ENCODE data around the gene ARHGDIB. TPM values are rescaled to one million over a fixed set of nuclear protein-coding genes. Genes with fewer than 3 reads are reported as not detected.

The ARHGDIB gene
- polyA plus RNA-seq, 3 donors, result 27.0 to 267 (median 154) TPM

DNA sequence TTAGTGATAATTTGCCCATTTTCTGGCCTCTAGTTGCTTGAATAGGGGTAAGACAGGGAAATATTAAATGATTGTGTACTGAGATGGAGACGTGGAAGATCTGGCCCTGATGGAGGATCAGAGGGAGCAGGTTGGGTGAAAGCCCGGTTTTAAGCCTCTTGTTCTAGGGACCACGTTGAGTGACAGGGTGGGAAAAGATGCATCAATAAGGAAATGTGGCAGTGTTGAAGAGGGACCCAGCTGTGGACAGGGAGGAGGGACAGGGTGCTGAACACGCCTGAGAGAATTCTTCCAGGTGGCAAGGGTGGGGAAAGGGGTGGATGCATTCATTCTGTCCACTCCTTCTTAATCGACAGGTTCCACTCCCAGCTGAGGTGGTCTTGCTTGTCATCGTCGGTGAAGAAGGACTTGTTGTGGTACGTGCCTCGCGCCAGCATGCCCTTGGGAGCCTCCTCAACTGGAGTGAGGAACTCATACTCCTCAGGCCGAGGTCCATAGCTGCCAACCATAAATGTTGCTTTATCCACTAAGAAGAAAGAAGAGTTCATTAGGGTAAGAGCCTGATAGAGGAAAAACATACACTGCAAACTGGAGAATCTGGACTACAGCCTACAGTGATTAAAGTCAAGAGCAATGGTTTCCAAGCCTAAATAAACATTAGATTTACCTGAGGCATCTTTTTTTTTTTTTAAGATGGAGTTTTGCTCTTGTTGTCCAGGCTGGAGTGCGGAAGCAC, 19.0 kb downstream of the ARHGDIB start:
- no peak overlapping the region for H3K27ac ChIP-seq (ENCODE audit: low read depth, low read length)
- WGBS, 3 donors, result 74 to 89% (median 88%) methylated on average over 12 of the region's 12 CpGs

GRCh38 chr12:14941369-14941768, 20.0 kb downstream of the ARHGDIB start:
- WGBS, 3 donors, result 93 to 97% (median 97%) methylated on average over 2 of the region's 2 CpGs

DNA sequence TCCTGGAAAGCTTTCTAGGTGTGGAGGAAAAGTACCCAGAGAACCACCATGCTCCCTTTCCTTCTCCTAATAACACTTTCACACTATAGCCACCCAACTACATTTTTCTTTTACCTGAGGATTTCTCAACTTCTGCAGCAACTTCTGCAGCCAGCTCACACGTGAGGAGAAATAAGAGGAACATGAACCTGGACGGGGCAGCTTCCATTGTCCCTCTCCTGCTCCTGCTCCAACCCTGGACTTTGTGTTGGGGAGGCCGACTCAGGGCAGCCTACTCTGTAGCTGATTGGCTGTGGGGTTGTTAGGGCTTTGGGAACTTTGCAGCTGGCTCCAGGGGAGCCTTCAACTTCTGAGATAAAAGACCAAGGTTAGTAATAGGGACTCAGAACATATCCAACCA, 23.1 kb downstream of the ARHGDIB start, which contains the start of gene ERP27:
Gene ERP27 (minus strand): TSS at position 237 of the 400 bp plus-strand sequence. CDS start 29 bp downstream, at position 208.
- 30 to 68% (median 64%) methylated on average over 3 of the region's 3 CpGs for WGBS, 3 donors
- no peak within 1 kb of the TSS for H3K27ac ChIP-seq (ENCODE audit: low read depth, low read length)

More at GRCh38 chr12:14941369-14941768, 20.0 kb downstream of the ARHGDIB start:
- no peak overlapping the region for H3K27ac ChIP-seq (ENCODE audit: low read depth, low read length)

DNA sequence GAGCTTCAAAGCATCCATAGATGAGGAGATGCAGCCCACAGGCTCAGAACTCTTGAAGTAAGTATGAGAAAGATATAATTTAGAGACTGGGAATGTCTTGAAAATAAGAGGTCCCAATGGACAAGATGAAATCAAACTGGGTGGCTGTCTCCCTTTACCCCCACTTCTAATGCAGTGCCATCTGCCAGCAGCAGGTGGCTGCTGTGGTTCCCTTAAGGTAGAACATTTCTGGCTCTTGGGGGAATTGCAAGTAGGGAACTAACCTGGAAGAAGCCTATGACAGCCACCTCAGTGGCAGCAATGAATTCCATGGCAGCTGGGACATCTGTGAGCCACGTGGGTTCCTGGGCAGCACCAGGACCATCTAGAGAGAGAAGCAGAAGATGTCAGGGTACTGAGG, 23.7 kb downstream of the ARHGDIB start:
- WGBS, 3 donors, result 28 to 82% (median 55%) methylated on average over 1 of the region's 1 CpG
- H3K27ac ChIP-seq (ENCODE audit: low read depth, low read length), result no peak overlapping the region

DNA sequence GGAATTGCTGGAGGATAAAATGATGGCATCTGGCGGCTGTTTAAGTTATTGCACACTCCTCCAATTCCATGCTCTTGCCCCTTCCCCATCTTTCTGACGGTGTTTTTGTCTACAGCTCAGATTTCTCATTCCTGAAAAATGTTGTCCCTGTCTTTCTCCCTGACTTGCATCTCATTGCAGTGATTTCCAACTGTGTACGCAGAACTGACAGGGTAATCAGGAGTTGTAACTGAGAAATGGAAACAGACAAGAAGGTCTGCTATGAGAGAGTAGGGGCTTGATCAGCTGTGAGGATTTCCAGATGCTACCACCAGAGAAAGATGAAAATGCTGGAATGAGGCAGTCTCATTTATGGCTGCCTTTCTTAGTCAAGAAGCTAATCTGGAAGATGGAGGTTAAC, 24.4 kb downstream of the ARHGDIB start:
- no peak overlapping the region for H3K27ac ChIP-seq (ENCODE audit: low read depth, low read length)
- WGBS, 3 donors, result 46 to 96% (median 94%) methylated on average over 3 of the region's 3 CpGs

- H3K27ac ChIP-seq (ENCODE audit: low read depth, low read length), result no peak overlapping the region
- 43 to 85% (median 81%) methylated on average over 6 of the region's 6 CpGs for WGBS, 3 donors
These were observed 25.1 kb downstream of the ARHGDIB start for GRCh38 chr12:14936224-14936861.

- WGBS, 3 donors, result 21 to 79% (median 64%) methylated on average over 4 of the region's 4 CpGs
- no peak overlapping the region for H3K27ac ChIP-seq (ENCODE audit: low read depth, low read length)
These were observed 26.4 kb downstream of the ARHGDIB start for GRCh38 chr12:14935031-14935430.

- 52 to 98% (median 96%) methylated on average over 2 of the region's 2 CpGs for WGBS, 3 donors
- H3K27ac ChIP-seq (ENCODE audit: low read depth, low read length), result no peak overlapping the region
These were observed 26.9 kb downstream of the ARHGDIB start for GRCh38 chr12:14934511-14934910.

- H3K27ac ChIP-seq (ENCODE audit: low read depth, low read length), result no peak overlapping the region
These were observed 29.4 kb downstream of the ARHGDIB start for GRCh38 chr12:14931791-14932560.

DNA sequence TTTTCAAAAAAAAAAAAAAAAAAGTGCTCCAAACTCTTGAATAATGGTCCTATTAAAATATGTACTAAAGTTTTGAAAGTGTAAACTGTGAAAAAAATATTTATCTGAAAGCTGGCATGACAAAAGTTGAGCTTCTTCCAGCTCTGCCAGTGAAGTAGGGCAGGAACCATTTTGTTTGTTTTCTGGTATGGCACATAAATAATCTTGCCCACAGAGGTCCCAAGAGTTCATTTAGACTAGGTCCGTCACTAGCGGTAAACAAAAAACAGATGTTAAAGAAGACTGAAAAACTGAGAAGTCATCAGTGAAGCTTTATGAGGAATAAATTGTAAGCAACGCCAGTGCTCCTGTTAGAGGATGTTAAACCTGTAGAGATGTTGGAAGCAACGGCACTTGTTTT, 30.0 kb downstream of the ARHGDIB start:
- H3K27ac ChIP-seq (ENCODE audit: low read depth, low read length), result no peak overlapping the region
- 46 to 89% (median 86%) methylated on average over 4 of the region's 4 CpGs for WGBS, 3 donors

More at GRCh38 chr12:14931791-14932560, 29.4 kb downstream of the ARHGDIB start:
- 73 to 97% (median 96%) methylated on average over 7 of the region's 7 CpGs for WGBS, 3 donors

DNA sequence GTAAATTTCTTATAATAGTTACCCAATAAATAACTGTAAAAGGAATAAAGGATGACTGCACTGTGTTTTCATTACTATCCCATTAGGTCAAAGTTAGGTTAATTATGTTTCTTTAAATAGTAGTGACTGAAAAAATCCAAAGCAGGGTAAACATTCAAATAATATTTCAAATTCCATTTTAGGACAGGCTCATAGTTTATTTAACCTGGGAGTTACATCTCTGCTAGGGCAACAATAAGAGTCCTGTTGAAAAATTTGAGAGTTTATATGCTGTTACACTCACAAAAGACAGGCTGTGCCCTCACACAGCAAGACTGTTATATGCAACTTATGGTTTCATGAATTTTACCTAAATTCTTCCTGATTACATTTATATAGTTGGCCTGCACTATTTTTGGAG, 31.1 kb downstream of the ARHGDIB start:
- H3K27ac ChIP-seq (ENCODE audit: low read depth, low read length), result no peak overlapping the region

- H3K27ac ChIP-seq (ENCODE audit: low read depth, low read length), result no peak overlapping the region
- WGBS, 3 donors, result 19 to 48% (median 40%) methylated on average over 4 of the region's 4 CpGs
These were observed 32.5 kb downstream of the ARHGDIB start for GRCh38 chr12:14928931-14929330.

GRCh38 chr12:14927267-14927666, 34.1 kb downstream of the ARHGDIB start:
- no peak overlapping the region for H3K27ac ChIP-seq (ENCODE audit: low read depth, low read length)

DNA sequence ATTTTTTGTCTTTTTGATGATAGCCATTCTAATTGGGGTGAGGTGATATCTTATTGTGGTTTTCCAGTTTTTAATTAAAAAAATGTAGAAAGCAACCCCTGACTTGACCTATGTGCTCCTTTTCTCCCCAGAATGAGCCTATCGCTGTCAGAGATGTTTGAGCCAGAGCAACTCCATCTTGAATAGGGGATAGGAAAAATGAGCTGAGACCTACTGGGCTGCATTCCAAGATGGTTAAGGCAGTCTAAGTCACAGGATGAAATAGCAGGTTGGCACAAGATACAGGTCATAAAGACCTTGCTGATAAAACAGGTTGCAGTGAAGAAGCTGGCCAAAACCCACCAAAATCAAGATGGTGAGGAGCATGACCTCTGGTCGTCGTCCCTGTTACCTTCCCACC, 36.9 kb downstream of the ARHGDIB start:
- no peak overlapping the region for H3K27ac ChIP-seq (ENCODE audit: low read depth, low read length)
- 68 to 99% (median 98%) methylated on average over 3 of the region's 3 CpGs for WGBS, 3 donors

More at GRCh38 chr12:14927267-14927666, 34.1 kb downstream of the ARHGDIB start:
- whole genome bisulfite sequencing, 3 donors, result 87 to 90% (median 89%) methylated on average over 3 of the region's 3 CpGs

GRCh38 chr12:14923944-14924343, 37.5 kb downstream of the ARHGDIB start:
- H3K27ac ChIP-seq (ENCODE audit: low read depth, low read length), result no peak overlapping the region
- 76 to 91% (median 86%) methylated on average over 2 of the region's 2 CpGs for WGBS, 3 donors

DNA sequence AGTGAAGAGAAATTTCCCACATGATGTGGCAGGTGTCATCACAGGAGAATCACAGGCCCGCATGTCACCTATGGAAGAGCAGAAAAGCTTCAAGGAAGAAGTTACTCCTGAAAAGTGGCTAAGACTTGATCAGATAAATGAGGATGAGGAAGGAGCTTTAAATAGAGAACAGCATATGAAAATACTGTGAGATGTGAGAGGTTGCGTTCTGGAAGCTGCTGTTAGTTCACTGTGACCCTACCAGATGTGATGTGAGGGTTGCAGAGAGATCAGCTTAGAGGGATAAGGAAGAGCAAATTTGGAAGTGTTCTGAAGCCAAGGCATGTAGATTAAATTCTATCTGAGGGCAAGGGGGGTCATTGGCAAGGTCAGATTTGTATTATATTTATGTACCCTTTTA, 40.2 kb downstream of the ARHGDIB start:
- H3K27ac ChIP-seq (ENCODE audit: low read depth, low read length), result no peak overlapping the region
- 92 to 93% (median 92%) methylated on average over 2 of the region's 2 CpGs for WGBS, 3 donors

DNA sequence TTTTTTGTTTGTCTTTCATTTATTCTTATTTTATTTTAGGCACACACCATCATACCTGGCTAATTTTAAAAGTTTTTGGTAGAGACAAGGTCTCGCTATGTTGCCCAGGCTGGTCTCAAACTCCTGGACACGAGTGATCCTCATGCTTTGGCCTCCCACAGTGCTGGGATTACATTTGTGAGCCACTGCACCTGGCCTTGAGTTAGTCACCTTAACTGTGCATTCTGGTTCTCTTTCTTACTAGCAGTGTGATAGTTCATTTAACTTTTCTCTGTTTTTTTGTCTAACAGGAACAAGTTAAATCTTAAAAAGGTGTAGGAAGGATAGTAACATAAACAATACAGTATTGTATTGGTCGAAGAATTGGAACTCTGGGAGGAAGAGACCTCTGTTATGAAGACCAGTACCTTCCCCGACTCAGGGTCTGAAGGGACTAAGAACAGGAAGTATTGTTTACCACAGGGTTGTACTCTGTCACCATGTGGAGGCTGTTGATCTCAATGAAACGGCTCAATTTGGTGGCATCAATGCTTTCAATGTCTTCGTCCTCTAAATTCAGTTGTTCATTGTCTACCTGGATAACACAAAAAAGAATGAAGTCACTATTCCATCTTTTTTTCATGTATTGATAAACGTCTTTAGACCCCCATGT, 40.8 kb downstream of the ARHGDIB start:
- 69 to 77% (median 69%) methylated on average over 7 of the region's 7 CpGs for WGBS, 3 donors
- no peak overlapping the region for H3K27ac ChIP-seq (ENCODE audit: low read depth, low read length)

GRCh38 chr12:14919455-14919854, 41.9 kb downstream of the ARHGDIB start:
- no peak overlapping the region for H3K27ac ChIP-seq (ENCODE audit: low read depth, low read length)

DNA sequence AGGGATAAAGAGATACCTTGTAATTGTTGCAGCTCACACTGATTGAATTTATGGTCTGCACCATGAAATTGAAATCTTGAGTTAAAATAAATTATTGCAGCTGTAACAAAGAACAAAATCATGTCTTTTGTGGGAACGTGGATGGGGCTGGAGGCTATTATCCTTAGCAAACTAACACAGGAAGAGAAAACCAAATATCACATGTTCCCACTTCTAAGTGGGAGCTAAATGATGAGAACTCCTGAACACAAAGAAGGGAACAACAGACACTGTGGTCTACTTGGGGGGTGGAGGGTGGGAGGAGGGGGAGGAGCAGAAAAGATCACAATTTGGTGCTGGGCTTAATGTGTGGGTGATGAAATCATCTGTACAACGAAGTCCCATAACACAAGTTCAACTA, 45.7 kb downstream of the ARHGDIB start:
- WGBS, 3 donors, result 66 to 69% (median 68%) methylated on average over 2 of the region's 2 CpGs
- no peak overlapping the region for H3K27ac ChIP-seq (ENCODE audit: low read depth, low read length)

All from adipose tissue (tissue), 3 donors.